Measurements from ENCODE around the gene LCP2.

DNA sequence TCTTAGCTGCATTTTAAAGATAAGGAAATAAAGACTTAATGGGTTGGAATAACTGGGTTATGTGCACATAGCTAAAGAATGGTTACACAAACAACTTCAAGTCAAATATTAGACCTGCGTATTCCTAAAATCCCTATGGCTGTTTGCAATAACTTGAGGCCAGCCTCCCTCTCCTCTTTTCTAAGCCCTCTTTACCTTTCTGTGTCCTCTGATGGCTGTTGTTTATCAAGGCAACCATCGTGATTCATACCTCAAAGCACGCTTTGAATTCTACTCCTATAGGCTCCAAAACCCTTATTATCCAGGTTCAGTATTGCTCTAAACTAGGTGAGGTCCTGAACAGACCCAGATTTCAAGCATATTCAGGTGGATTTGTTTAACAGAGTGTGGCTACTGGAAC lies 45.6 kb upstream of the LCP2 start:
- TF ChIP-seq POLR2A (IDR thresholded peaks at IDR 0.05; ENCODE audit: low read length) (no peak), GATA1 (IDR thresholded peaks at IDR 0.05; ENCODE audit: low read depth, low read length) (no peak)
